Measurements from ENCODE around the gene BLCAP.
"Not testable (repeated sequence)": the region's sequence is repeated elsewhere in the genome, so short reads cannot be mapped to it uniquely, and the experiment has no call there.

Gene BLCAP

DNA sequence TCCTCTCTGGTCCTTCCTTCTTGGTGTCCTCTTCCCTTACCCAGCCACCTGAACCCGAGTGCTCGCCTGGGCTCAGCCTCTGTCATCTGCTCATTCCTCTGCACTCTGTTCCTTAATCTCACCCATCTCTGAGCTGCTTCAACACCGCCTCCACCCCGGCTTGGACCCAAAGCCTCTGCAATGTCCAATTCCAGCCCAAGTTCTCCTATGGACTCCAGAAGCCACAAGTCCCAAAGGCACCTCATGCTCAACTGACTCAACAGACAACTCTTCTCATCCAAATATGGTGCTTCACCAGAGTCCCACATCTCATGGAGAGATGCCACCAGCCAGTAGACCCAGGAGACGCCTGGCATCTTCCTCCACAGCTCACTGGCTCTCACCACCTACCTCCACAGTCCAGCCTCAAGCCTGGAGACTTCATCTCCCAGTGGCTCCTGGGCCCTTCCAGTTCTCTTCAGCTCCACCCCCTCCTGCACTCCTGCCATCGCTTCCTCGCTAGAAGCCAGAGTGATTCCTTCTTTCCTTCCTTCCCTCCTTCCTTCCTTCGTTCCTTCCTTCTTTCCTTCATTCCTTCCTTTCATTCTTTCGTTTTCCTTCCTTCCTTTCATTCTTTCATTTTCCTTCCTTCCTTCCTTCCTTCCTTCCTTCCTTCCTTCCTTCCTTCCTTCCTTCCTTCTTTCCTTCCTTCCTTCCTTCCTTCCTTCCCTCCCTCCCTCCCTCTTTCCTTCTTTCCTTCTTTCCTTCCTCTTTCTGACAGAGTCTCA, 47.6 kb downstream of the BLCAP start:
- no peak for DNase-seq

DNA sequence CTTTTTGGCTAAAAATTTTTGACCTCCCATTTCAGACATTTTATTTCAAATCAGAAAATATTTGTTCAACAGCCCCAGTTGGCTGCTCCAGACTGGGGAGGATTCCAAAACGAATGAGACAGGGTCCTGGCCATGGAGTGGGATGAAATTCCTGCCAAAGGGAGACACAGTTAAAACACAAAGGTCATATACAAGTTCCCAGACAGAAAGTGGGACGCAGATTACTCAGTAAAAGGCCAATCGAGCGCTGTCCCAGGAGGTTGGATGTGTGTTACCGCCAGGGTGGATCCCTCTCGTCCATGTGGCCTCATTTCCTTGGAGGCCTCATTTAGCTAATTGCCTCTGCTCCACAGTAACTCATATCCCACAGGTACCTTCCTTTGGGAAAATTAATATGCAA, 48.4 kb downstream of the BLCAP start:
- DNase-seq, result no peak

DNA sequence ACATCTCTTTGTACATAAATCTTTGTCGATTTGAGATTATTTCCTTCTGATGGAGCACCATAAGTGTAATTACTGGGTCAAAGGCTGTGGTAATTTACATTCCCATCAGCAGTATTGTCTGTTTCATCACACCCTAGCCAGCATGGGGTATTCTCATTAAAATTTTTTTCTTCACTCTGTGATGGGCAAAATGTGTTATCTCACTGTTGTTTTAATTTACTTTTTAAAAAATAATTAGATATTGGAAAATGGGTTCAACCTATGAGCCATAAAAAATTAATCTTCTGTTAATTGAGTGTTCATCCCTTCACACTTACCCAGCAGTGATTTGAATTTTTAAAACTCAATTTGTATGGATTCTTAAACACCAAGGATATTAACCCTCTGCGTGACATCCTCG, 50.6 kb downstream of the BLCAP start:
- no peak for DNase-seq

GRCh38 chr20:37475252-37475651, 52.4 kb downstream of the BLCAP start:
- no peak for DNase-seq

GRCh38 chr20:37474386-37474785, 53.3 kb downstream of the BLCAP start:
- DNase-seq, result no peak

DNA sequence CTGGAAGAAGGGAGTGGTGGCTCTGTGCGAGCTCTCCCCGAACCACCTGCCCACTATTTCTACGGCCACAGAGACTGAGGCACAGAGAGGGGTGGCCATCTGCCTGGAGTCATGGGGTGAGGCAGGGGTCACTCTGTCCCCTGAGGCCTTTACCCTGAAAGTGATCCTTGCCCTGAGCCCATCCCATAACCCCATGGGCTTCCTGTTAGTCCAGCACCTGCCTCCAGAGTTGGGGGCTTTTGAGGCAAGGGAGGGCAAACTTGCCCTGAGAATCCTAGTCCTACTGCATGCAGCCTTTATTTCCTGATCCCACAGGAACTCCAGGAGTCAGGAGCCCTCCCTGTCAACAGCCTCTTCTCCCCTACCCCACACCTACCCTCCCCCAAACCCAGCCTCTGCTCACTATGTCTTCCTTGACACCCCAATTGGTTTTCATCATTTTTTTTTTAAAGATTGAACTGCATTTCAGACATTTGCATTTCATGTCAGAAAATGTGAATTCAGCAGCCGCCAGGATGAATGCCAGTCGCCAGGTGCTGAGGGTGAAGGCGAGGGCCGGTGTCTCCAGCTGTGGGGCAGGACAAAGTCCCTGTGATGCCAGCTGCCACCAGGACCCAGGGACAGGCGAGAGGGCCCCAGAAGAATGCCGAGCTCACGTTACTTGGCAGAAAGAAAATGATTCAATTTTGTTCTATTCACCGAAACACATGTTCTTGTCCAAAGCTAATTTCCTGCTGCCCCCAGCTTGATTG, 54.3 kb downstream of the BLCAP start:
- no peak for DNase-seq

DNA sequence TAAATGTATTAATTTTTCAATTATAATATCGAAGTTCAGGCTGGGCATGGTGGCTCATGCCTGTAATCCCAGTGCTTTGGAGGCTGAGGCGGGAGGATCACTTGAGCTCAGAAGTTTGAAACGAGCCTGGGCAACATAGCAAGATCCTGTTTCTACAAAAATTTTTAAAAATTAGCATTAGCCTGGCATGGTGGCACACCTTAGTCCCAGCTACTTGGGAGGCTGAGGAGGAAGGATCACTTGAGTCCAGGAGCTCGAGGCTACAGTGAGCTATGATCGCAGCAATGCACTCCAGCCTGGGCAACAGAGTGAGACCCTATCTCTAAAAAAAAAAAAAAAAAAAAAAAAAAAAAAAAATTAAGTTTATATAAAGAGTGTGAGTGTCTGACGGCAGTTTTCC, 55.2 kb downstream of the BLCAP start:
- DNase-seq, result not testable (repeated sequence)

- DNase-seq, result no peak
These were observed 55.9 kb downstream of the BLCAP start for GRCh38 chr20:37471741-37472235.

GRCh38 chr20:37470190-37470589, 57.5 kb downstream of the BLCAP start:
- DNase-seq, result not testable (repeated sequence)

GRCh38 chr20:37469531-37469930, 58.1 kb downstream of the BLCAP start:
- DNase-seq, result no peak

DNA sequence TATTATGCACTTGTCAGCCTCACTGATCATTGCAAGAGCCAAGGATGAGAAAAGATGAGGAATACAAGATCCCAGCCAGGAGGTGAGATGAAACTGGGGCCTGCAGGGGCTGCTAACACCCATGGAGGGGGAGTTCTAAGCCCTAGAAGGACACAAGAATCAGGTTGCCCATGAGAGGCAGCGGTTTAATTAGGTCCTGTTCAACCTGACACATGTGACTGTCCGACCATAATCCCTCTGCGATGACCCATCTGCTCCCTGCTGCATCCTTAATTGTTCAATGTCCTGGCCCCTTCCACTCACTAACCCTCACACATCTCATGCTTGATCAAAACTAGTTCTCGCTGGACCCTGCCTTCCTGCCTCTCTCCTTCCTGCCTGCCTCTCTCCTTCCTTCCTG, 58.8 kb downstream of the BLCAP start:
- DNase-seq, result no peak

All from Kasumi-1 (cell line).